ENCODE results near the gene SRC.
"Not testable (repeated sequence)": the region's sequence is repeated elsewhere in the genome, so short reads cannot be mapped to it uniquely, and the experiment has no call there.

SRC gene

DNA sequence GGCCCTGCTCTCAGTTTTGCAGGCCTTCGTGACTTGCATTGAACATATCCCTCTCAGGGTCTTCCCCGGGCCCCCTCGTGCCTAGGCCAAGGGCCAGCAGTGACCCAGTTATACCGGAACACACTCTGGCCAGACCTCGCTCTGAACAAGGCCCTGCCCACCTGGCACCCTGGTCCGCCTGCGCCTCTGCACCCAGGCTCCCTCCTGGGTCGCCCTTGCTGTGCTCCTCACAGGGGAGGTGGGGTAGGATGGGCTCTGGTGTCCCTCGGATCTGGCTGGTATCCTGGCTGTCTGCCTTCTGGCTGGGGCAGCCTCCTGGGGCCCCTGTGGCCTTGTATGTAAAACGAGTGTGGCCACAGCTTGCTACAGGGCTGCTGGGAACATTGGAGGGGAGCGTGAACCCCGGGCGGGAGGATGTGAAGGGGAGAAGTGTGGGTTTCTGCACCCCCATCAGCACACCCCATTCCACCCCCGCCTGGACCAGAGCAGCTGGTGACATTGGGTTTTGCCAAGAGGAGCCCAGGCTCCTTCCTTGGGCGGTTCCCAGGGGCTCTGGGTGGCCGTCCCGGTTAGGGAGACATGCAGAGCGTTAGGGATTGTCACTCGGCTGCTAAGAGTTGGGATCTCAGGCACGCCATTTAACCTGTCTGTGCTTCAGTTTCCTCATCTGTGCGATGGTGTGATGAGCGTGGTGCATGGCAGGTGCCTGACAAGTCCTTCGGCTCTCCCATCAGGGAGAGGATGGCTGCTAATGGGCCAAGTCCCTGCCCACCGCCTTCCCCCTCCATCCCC is 17.5 kb downstream of the SRC start:
- DNase-seq (ENCODE audit: low read depth in 2 of 2) = no peak

DNA sequence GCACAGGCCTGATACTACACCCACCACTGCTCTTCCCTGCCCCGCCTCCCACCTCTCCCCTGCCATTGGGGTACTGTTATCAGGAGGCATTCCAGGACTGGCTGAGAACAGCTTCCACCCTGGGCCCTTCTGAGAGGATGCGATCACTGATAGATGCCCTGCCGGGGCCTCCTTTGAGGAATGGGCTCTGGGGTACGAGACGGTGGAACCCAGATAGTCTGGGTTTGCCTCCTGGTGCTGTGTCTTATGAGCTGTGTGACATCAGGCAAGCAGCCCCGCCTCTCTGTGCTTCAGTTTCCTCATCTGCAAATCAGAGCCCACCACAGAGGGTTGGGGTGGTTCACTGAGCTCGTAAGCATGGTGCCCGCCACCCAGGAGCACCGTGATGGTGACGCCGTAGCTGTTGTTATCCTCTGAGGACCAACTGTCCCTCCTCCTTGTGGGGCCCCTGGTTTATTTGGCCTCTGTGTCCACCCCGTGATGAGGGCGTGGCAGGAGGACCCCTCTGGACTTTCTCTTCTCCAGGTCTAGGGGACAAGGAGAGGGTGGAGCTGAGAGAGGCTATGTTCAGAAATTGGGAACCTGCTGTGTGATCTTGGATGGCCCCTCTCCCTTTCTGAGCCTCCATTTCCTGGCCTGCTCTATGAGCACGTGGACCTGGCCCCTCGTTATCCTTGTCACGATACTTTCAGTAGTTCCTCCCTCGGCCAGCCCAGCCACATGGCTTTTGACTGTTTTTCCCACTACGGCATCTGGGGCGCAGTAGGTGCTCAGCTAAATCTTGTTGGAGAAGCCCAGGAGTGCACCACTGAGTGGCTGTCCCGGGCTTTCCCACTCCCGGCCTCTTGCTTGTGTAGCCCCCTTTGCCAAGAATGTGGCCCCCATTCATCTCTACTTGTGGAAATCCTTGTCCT is 18.3 kb downstream of the SRC start:
- no peak for DNase-seq (ENCODE audit: low read depth in 2 of 2)

DNA sequence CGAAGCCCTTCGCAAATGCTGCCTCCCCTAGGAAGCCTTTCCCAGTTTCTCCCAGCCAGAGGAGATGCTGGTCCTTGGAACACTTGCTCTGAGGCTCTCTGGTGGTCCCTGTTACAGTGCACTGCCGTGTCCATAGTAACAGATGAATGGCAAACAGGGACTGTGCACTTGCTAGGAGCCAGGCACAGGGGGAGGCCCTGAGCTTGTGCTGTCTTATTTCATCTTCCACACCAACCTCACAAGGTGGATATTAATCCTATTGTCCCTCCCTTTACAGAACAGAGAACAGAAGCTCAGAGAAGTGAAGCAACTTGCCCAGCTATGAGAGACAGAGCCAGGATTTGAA is 19.0 kb downstream of the SRC start:
- no peak for DNase-seq (ENCODE audit: low read depth in 2 of 2)

DNA sequence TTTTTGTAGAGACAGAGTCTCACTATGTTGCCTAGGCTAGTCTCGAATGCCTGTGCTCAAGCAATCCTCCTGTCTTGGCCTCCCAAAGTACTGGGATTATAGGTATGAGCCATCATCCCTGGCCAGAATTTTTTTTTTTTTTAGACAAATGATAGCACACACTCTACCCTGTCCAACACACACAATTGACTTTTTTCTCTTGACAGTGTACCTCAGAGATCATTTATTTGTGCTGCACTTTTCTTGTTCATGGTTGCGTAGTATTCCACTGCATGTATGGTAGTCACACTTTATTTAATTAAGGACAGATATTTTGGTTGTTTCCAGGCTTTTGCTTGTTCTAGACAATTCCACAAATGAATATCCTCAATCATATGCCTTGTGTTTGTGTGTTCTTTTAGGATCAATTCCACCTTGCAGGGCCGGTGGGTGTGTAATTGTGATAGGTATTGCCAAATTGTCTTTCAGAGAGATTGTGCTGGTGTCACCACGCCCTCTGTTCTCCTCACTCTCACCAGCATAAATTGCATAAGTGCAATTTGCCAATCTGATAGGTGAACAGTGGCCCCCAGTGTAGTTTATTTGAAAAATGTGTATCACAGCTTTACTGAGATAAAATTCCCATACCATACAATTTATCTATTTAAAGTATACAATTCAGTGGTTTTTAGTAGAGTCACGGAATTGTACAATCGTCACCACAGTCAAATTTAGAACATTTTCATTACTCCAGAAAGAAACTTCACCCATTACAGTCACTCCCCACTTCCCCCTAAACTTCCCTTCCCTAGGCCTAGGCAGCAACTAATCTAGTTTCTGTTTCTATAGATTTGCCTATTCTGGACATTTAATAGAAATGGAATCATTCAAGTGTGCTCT is 20.1 kb downstream of the SRC start:
- DNase-seq (ENCODE audit: low read depth in 2 of 2) = no peak

DNA sequence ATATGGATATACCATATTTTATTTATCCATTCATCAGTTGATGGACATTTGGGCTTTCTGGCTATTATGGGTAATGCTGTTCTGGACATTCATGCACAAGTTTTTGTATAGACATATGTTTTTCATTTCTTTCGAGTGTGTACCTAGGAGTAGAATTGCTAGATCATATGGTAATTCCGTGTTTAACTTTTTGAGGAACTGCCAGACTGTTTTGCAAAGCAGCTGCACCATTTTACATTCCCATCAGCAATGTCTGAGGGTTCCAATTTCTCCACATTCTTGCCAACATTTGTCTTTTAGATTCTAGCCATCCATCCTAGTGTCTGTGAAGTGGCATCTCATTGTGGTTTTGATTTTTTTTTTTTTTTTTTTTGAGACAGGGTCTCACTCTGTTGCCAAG is 20.8 kb downstream of the SRC start:
- DNase-seq (ENCODE audit: low read depth in 2 of 2) = no peak

DNA sequence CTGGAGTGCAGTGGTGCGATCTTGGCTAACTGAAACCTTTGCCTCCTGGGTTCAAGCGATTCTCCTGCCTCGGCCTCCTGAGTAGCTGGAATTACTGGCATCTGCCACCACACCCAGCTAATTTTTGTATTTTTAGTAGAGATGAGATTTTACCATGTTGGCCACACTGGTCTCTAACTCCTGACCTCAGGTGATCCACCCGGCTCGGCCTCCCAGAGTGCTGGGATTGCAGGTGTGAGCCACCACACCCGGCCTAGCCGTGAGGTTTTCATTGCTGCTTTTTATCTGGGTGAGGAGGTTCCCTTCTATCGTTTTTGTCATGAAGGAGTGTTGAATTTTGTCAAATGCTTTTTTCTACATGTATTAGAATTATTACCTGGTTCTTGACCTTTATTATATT is 23.9 kb downstream of the SRC start:
- DNase-seq (ENCODE audit: low read depth in 2 of 2) = no peak

DNA sequence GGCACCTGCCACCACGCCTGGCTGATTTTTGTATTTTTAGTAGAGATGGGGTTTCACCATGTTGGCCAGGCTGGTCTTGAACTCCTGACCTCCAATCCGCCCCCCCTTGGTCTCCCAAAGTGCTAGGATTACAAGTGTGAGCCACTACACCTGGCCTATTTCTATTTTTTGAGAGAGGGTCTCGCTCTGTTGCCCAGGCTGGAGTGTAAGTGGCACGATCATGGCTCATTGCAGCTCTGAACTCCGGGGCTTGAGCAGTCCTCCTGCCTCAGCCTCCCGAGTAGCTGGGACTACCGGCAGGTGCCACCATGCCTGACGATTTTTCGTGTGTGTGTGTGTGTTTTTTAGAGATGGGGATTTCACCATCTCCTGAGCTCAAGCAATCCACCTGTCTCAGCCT is 25.9 kb downstream of the SRC start:
- DNase-seq (ENCODE audit: low read depth in 2 of 2) = not testable (repeated sequence)

DNA sequence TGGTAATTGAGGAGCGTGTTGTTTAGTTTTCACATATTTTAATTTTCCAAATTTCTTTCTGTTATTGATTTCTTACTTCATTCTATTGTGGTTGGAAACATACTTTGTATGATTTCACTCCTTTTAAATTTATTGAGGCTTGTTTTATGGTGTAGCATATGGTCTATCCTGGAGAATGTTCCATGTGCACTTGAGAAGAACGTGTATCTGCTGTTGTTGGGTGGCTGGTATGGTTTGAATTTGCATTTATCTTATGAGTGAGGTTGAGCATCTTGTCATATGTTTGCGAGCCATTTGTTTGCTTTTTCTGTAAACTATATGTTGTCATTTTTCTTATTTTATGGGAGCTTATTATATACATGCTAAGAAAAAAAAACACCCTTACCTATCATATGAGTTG is 26.5 kb downstream of the SRC start:
- no peak for DNase-seq (ENCODE audit: low read depth in 2 of 2)

DNA sequence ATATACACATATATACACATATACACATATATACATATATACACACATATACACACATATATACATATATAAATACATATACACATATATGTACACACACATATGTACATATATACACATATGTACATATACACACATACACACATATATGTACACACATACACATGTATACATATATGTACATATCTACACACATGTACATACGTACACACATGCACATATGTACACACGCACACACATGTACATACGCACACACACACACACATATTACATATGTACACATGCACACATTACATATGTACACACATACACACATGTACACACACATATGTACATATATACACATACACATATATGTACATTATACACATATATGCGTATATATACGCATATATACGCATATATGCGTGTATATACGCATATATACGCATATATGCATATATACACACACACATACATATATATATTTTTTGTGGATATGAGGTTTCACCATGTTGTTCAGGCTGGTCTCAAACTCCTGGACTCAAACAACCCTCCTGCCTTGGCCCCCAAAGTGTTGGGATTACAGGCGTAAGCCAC is 27.2 kb downstream of the SRC start:
- no peak for DNase-seq (ENCODE audit: low read depth in 2 of 2)

DNA sequence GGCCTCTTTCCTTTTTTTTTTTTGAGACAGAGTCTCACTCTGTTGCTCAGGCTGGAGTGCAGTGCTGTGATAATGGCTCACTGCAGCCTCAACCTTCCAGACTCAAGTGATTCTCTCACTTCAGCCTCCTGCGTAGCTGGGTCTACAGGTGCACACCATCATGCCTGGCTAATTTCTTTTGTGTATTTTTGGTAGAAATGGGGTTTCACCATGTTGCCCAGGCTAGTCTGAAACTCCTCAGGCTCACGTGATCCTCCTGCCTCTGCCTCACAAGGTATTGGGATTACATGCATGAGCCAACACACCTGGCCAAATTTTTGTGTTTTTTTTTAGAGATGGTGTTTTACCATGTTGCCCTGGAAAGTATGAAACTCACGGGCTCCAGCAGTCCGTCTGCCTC is 29.3 kb downstream of the SRC start:
- no peak for DNase-seq (ENCODE audit: low read depth in 2 of 2)

DNA sequence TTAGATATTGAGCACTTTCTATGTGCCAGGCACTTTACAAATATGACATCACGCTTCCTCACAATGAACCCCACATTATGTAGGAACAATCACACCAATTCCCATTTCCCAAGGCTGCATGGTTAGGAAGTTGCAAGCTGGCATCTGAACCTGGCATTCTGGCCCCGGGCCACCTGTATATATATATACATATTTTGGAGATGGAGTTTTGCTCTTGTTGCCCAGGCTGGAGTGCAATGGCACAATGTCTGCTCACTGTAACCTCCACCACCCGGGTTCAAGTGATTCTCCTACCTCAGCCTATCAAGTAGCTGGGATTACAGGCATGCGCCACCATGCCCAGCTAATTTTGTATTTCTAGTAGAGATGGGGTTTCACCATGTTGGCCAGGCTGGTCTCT is 30.4 kb downstream of the SRC start:
- no peak for DNase-seq (ENCODE audit: low read depth in 2 of 2)

DNA sequence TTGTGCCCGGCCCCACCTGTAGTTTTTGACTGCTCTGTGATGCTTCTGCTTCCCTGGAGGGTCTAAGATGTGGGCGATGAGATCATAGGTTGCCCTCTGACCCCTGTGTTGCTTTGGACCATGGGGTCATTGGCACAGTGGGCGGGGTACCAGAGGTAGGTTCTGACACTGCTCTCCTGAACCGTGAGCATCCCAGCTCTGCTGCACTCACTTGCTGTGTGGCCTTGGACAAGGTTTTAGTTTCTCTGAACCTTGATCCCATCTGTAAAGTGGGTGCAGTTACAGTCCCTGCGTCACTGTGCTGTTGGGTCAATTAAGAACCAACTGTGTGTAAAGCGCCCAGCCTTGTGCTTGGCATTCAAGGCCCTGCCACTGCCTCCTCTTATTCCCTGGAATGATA is 30.9 kb downstream of the SRC start:
- DNase-seq (ENCODE audit: low read depth in 2 of 2) = no peak

DNA sequence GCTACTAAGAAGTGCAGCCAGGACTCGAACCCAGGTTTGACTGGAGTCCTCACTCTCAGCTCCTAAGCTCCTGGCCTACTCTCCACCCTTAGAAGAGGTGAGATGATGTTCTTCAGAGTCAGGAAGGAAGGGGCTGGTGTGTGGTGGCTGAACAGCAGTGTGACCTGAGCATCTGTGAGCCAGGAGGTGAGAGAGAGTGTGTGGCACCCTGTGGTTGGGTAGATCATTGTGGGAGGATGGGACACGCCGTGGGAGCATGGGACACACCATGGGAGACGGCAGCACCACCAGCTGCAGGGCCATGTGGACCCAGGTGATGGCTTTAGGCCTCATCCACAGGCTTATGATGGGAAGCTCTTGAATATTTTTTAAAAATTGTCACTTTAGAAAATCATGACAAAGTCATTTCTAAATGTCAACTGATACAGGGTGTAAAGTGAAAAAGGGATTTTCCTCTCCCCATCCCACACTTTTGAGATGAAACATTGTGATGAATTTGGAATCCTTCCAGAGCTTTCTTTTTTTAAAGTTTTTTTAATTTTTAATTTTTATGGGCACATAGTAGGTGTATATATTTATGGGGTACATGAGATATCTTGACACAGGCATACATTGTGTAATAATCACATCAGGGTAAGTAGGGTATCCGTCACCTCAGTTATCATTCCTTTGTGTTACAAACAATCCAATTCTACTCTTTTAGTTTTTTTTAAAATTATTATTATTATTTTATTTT is 31.6 kb downstream of the SRC start:
- DNase-seq (ENCODE audit: low read depth in 2 of 2) = no peak

DNA sequence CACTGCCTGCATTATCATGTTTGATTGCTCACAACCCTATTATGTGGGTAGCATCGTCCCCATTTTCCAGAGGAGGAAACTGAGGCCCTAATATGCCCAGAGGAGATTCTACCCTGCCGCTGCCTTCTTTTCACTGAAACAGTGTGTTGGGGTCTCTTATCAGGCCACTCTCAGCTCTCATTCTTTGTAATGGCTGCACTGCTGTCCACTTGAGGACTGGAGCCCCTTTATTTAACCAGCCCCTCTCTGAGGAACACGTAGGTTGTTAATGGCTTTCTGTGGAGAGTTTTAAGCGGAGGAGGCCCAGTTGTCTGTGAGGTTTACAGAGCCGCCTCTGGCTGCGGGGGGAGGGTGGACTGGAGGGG is 32.5 kb downstream of the SRC start:
- no peak for DNase-seq (ENCODE audit: low read depth in 2 of 2)

DNA sequence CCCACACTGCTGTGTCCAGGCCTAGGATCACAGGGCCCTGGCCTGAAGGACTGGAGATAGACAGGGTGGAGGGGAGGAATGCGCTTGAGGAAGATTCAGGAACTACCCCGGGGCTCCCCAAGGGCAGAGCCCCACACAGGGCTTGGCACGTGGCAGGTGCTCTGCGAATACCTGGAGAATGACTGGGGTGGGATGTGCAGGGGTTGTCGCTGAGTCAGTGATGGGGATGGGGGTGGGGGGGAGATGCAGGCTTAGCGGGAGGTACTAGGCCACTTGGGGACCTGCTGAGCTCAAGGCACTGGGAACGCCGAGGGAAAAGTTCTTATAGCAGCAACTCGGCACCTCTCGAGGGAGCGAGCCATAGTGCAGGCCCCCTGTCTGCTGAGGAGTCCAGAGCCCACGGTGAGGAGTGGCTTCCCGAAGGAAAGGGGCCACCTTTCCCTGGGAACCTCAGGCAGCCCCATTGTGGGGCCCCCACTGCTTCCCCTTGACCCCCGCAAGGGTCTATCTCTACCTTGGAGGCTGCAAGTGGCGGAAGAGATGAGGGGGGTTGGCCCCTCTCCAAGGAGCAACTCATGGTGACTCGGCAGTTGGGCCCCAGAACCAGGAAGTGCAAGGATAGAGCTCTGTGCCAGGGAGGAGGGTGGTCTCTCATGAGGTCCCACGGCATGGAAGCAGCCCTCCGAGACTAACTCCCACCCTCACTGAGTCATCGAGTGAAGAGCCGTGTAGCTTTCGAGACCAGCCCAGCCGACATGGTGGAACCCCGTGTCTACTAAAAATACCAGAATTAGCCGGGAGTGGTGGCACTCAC is 33.1 kb downstream of the SRC start:
- no peak for DNase-seq (ENCODE audit: low read depth in 2 of 2)

DNA sequence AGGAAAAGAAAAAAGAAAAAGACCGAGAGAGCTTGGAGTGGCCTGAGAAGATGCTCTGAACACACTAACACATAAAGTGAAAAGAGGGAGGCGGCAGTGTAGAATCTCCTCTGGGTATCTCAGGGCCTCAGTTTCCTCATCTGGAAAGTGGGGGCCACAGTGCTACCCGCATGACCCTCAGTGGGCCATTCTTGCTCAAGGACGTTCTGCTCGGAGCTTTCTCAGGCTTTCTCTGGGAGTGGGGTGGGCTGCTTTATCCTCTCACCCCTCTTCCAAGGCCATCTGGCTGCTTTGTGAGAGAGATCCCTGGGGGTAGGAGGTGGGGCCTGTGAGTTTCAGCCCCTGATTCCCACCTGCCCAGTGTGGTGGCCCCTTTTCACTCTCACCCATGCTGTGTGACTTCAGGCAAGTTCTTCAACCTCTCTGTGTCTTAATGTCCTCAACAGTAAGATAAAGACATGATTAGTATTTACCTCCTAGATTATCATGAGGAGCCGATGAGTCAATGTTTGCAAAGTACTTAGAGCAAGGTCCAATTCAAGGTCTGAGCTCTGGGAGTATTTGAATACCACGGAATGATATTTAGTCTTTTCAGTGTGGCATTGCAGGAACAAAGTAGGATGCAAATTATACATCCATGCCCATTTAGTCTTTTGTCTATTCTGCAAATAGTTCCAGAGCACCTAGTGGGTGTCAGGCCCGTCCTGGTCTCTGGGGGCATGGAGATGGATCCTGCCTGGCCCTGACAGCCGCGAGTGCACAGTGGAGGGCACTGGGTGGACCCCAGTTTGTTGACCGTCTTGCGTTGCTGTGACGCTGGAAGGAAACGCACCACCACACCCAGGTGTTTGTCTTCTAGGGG is 34.3 kb downstream of the SRC start:
- no peak for DNase-seq (ENCODE audit: low read depth in 2 of 2)

DNA sequence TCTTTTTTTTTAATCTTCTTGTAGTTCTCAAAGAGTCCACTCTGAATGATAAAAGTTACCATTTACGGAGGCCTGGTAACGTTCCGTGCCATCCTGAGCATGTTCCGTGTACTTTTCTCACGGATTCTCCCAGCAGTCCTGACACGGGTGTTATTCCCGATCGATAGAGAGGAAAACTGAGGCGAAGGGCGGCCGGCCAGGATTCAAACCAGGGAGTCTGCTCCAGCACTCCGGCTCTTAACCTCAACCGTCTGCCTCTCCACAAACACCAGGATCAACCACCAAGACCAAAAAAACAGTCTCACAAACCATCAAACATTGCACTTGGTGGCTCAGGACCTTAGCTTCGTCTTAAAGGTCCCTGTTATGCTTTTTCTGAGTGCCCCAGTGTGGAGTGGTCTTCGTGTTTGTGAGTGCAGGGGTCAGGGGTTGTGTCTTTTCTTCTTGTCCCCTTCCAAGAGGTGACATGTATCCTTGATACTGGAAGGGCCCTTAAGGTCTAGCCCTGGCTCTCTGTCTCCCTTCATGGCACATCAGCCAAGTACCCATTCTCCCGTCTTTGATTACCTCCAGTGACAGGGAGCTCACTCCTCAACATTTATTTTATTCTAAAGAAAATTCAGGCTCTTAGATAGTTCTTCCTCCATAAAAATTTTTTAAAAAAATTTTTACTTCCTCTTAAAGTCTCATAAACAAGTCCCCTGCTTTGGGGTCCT is 35.1 kb downstream of the SRC start:
- DNase-seq (ENCODE audit: low read depth in 2 of 2) = no peak

DNA sequence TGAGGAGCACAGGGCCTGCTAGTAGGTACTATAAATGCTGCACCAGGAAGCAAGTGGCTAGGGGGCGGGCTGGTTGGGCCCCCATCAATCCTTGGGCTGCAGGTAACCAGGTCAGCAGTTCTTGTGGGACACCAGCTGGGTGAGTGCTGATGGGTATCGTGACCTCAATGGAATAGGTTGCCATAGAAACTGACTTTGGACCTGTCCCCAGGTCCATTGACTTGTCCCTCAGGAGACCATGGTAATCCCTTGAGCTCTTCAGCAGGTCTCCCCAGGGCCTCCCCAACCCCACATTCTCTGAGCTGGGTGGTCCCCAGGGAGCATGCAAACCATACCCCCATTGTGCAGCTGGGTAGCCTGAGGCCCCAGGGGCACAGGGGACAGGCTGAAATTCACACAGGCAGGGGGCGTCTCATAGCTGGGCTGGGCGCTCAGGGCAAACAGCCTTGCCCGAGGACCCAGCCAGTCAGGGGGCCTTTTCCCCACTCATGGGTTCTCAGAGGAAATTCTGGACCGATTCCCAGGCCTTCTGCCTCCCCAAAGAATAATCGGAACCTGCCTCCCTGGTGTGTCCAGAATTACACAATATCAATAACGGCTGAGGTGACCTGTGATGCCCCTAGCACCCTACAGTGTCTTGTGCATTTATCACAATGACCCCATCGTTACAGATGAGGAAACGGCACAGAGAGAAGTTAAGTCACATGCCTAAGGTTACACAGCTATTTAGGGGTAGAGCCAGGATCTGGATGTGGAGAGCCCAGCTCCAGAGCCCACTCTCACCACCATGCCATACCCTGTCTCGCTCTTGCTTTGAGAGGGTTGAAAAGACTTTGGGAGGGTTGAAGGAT is 35.9 kb downstream of the SRC start:
- DNase-seq (ENCODE audit: low read depth in 2 of 2) = no peak
